NB4 (cell line): ENCODE measurements around the gene MYEOV.

Source experiments
- DNase-seq: peaks from one replicate; pipeline ENCODE4 v3.0.0; 2010; ENCODE audit warnings: low read depth
- H3K4me3 ChIP-seq: one replicate; pipeline ENCODE4 v1.5.1; 2011; ENCODE audit warnings: mild to moderate bottlenecking, low read depth, low read length, moderate library complexity
- CTCF ChIP-seq: IDR thresholded peaks from one replicate; pipeline ENCODE4 v1.5.1; 2012; ENCODE audit warnings: low read depth, low read length
- MYC ChIP-seq: IDR thresholded peaks from 2 replicates; pipeline ENCODE4 v1.6.1; 2011; ENCODE audit warnings: low read depth, low read length
- POLR2A ChIP-seq: IDR thresholded peaks from 2 replicates; pipeline ENCODE4 v1.6.1; 2011; ENCODE audit warnings: mild to moderate bottlenecking; ENCODE audit not compliant: insufficient read length; ENCODE audit errors: extremely low read depth
- TF ChIP-seq, protein P1 (sequence below): IDR thresholded peaks from 2 replicates; pipeline ENCODE4 v1.6.1; 2011; ENCODE audit warnings: low read depth, low read length

Gene MYEOV

DNA sequence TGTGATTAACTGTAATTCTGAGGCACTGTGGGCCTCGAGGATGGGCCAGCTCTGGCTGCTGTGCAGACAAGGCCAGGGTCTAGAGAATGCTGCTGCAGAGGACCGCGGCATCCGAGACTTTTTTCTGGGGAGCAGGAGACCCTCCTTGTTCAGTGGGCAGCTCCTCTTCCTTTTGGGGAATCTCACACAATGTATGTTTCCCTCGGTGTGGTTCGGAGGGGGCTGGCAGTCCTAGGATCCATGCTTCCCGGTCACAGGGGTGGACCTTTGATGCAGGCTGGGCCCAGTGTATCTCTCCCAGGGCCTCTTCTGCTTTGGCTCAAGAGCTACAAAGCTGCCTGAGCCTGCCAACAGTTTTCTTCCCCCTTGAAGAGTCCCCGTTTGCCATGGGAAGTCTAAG lies 31.5 kb downstream of the MYEOV start:
- no peak for DNase-seq
- H3K4me3 ChIP-seq = no peak overlapping the region
- TF ChIP-seq MYC = no peak
- no peak for TF ChIP-seq POLR2A
- TF ChIP-seq, protein P1, sequence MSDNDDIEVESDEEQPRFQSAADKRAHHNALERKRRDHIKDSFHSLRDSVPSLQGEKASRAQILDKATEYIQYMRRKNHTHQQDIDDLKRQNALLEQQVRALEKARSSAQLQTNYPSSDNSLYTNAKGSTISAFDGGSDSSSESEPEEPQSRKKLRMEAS = no peak

DNA sequence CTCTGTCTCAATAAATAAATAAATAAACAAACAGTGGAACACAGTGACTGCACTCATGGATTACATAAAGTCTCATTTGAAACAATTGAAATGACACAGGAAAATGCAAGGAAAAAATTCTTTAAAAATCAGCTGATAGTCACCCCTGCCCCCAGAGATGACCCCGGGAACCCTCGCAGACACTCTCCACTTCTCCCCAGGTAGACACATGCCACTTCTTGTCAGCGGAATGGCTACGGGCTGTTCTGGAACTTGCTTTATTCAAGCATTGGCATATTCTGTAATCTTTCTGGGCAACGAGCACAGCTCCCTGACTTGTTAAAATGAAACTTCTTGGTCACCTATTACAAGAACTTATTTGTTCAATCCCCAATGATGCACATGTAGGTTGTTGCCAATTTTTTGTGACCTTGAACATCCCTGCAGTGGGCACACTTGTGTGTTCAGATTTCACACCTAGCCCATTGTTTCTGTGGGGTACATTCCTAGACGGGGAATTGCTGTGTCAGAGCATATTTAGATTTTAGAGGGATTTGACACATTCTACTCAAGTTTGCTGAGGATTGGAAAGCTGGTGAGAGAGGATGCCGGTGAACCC lies 32.8 kb downstream of the MYEOV start:
- TF ChIP-seq POLR2A (no peak), CTCF (no peak), MYC (no peak)
- TF ChIP-seq, protein P1 = no peak
- no peak overlapping the region for H3K4me3 ChIP-seq
- DNase-seq = no peak

DNA sequence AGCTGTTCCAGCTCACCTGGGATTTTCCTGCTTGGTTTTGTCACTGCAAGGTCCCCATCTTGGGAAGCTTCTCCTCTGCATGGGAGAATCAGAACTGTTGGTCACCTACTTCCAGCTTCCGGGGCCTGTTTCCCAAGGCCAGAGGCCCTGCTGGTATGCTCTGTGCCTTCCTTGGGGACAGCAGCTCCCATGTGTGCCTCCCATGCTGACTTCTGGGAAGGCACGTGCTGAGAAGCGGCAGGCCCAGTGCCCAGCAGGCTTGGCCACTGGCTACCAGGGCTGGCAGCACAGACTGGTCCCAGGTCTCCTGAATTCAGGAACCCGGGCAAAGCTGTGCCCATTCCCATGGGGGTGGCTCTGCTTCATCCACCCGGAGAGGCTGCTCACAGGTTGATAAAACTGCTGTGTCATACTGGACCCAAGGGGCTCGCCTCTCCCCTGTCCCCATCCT lies 33.8 kb downstream of the MYEOV start:
- H3K4me3 ChIP-seq = no peak overlapping the region
- TF ChIP-seq CTCF (no peak), MYC (no peak), POLR2A (no peak)
- TF ChIP-seq, protein P1 = no peak
- no peak for DNase-seq

DNA sequence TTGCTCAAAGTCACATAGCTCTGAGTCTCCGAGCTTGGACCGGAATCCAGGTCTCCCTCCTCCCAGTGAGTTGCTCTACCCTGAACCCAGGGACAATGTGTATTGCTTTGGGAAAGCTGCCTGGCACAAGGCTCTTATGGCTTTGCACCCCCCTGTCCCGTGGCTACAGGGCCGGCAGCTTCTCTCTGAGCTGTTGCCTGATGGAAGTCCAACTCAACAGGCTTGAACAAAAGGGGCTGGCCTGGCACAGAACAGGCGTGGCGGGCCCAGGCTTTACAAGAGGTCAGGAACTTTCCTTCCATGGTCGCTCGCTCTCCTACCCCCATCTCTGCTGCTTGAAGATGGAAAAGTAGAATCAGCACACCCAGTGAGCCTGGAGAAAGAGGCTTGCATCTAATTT lies 34.3 kb downstream of the MYEOV start:
- no peak for DNase-seq
- TF ChIP-seq, protein P1 = no peak
- TF ChIP-seq POLR2A (no peak), CTCF (no peak), MYC (no peak)

DNA sequence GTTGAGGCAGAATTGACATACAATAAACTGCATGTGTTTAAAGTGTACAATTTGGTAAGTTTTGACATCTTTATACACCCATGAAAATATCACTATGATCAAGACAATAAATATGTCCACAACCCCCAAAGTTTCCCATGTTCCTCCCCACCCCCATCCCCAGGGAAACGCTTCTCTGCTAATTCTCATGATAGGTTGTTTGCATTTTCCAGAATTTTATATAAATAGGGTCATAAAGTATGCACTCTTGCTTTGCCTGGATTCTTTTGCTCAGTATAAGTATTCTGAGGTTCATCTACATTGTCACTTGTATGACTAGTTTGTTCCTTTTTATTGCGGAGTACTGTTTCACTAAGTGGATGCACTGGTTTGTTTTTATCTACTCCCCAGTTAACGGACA lies 35.6 kb downstream of the MYEOV start:
- TF ChIP-seq, protein P1 = no peak
- TF ChIP-seq CTCF (no peak), POLR2A (no peak), MYC (no peak)
- H3K4me3 ChIP-seq = no peak overlapping the region
- no peak for DNase-seq

More for the DNA sequence above, 34.3 kb downstream of the MYEOV start:
- H3K4me3 ChIP-seq = no peak overlapping the region

DNA sequence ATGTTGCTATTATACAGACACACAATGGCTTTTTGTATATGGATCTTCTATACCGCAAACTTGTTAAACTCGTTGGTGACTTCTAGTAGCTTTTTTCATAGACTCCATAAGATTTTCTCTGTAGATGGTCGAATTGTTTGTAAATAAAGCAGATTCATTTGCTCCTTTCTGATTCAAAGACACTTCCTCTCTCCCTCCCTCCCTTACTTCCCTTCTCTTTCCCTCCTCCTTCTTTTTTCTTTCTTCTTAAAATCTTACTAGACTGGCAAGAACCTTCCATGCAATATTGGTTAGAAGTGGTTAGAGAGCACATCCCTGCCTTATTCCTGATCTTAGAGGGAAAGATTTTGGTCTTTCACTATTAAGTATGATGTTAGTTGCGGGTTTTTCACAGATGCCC lies 36.4 kb downstream of the MYEOV start:
- TF ChIP-seq CTCF = no peak
- no peak for TF ChIP-seq MYC
- TF ChIP-seq, protein P1 = no peak
- TF ChIP-seq POLR2A = no peak
- no peak for DNase-seq
- H3K4me3 ChIP-seq = no peak overlapping the region
